ENCODE measurements around the gene IGSF3. TPM values are rescaled to one million over a fixed set of nuclear protein-coding genes. Genes with fewer than 3 reads are reported as not detected.

IGSF3 gene
- polyA plus RNA-seq, 3 donors: 0.07 to 0.12 TPM; not detected in 1

GRCh38 chr1:116573431-116574095, 94.0 kb downstream of the IGSF3 start:
- peaks cover 14% of the 10 kb centered on the region for H4K20me1 ChIP-seq (ENCODE audit: insufficient read depth, low read length)
- H3K9me3 Mint-ChIP-seq: peaks cover 0 to 1% (median 0%) of the 10 kb centered on the region in 7 donors
- H3K4me3 Mint-ChIP-seq: no peak overlapping the region
- TF ChIP-seq CTCF (IDR thresholded peaks at IDR 0.05): no peak
- no peak overlapping the region for H3K27ac ChIP-seq (ENCODE audit: low read depth in 1 of 2, low read length in 2 of 2)
- no peaks in the 10 kb centered on the region for H3K36me3 ChIP-seq (replicated peaks in 1 of 2; ENCODE audit: control insufficient read depth in 1 of 2, insufficient read depth in 2 of 2, low read length in 2 of 2)
- no CpG with 5 or more reads among the region's 7 CpGs for WGBS (ENCODE audit: insufficient coverage)
- no peak overlapping the region for H3K4me3 ChIP-seq (replicated peaks in 1 of 3; ENCODE audit: low read depth in 2 of 3, low read length in 3 of 3)
- intact Hi-C loops (cut with micrococcal nuclease): loop anchor here (5.0 to 10.0 kb wide), 5 partner anchors 36 to 481 kb away; partner anchors contain the start of genes CD101 (in 1 of the 2) and IGSF3 (in 1 of the 2)
- H3K36me3 Mint-ChIP-seq: peaks cover 11 to 12% of the 10 kb centered on the region in 2 donors
- H3K9me3 ChIP-seq (replicated peaks in 1 of 2; ENCODE audit: control insufficient read depth in 1 of 2, insufficient read depth in 1 of 2, low read length in 2 of 2): no peaks in the 10 kb centered on the region
- H3K4me1 Mint-ChIP-seq: peaks cover 49% of the 10 kb centered on the region
- no peaks in the 10 kb centered on the region for H3K27me3 ChIP-seq (ENCODE audit: control insufficient read depth in 2 of 2, insufficient read depth in 2 of 2, low read length in 2 of 2)
- peaks cover 0 to 7% (median 6%) of the 10 kb centered on the region in 3 donors for H3K27me3 Mint-ChIP-seq (ENCODE audit: low read depth in 3 of 3)
- no peak overlapping the region for H2AFZ ChIP-seq (ENCODE audit: insufficient read depth, low read depth, low read length, poor library complexity, severe bottlenecking)
- peak in 1 of 3 donors; percentile 53 for DNase-seq
- H3K4me2 ChIP-seq (replicated peaks; ENCODE audit: extremely low read depth, low read length, poor library complexity, severe bottlenecking): no peak overlapping the region
- peaks cover 35 to 55% of the 10 kb centered on the region in 2 donors for H3K4me1 ChIP-seq (ENCODE audit: control insufficient read depth in 1 of 2, insufficient read depth in 2 of 2, low read length in 2 of 2)
- no peak overlapping the region for H3K9ac ChIP-seq (ENCODE audit: insufficient read depth, low read length, poor library complexity, severe bottlenecking)
- peaks cover 22% of the 10 kb centered on the region for H3K79me2 ChIP-seq (ENCODE audit: insufficient read depth, low read length)
- H3K27ac Mint-ChIP-seq: peak overlapping the region in 3 of 7 donors; percentile 31 to 65 (median 32)

- H3K4me1 ChIP-seq (ENCODE audit: control insufficient read depth in 1 of 2, insufficient read depth in 2 of 2, low read length in 2 of 2): peaks cover 35 to 57% of the 10 kb centered on the region in 2 donors
- Mint-ChIP-seq H3K27ac (no peak overlapping the region), H3K36me3 (peaks cover 13 to 15% of the 10 kb centered on the region in 2 donors), H3K4me3 (no peak overlapping the region), H3K9me3 (peaks cover 0 to 1% (median 0%) of the 10 kb centered on the region in 7 donors), H3K4me1 (peaks cover 50% of the 10 kb centered on the region), H3K27me3 (ENCODE audit: low read depth in 3 of 3) (peaks cover 0 to 7% (median 6%) of the 10 kb centered on the region in 3 donors)
- H3K9me3 ChIP-seq (replicated peaks in 1 of 2; ENCODE audit: control insufficient read depth in 1 of 2, insufficient read depth in 1 of 2, low read length in 2 of 2): no peaks in the 10 kb centered on the region
- H3K27me3 ChIP-seq (ENCODE audit: control insufficient read depth in 2 of 2, insufficient read depth in 2 of 2, low read length in 2 of 2): no peaks in the 10 kb centered on the region
- no peak overlapping the region for H3K4me3 ChIP-seq (replicated peaks in 1 of 3; ENCODE audit: low read depth in 2 of 3, low read length in 3 of 3)
- H3K79me2 ChIP-seq (ENCODE audit: insufficient read depth, low read length): peaks cover 29% of the 10 kb centered on the region
- H3K4me2 ChIP-seq (replicated peaks; ENCODE audit: extremely low read depth, low read length, poor library complexity, severe bottlenecking): no peak overlapping the region
- intact Hi-C loops (cut with micrococcal nuclease): loop anchor here (5.0 to 10.0 kb wide), 5 partner anchors 36 to 482 kb away; partner anchors contain the start of genes CD101 (in 1 of the 2) and IGSF3 (in 1 of the 2)
- peaks cover 21% of the 10 kb centered on the region for H4K20me1 ChIP-seq (ENCODE audit: insufficient read depth, low read length)
- no peak for DNase-seq
- H3K27ac ChIP-seq (ENCODE audit: low read depth in 1 of 2, low read length in 2 of 2): no peak overlapping the region
- H2AFZ ChIP-seq (ENCODE audit: insufficient read depth, low read depth, low read length, poor library complexity, severe bottlenecking): no peak overlapping the region
- H3K9ac ChIP-seq (ENCODE audit: insufficient read depth, low read length, poor library complexity, severe bottlenecking): no peak overlapping the region
- H3K36me3 ChIP-seq (replicated peaks in 1 of 2; ENCODE audit: control insufficient read depth in 1 of 2, insufficient read depth in 2 of 2, low read length in 2 of 2): no peaks in the 10 kb centered on the region
- no peak for TF ChIP-seq CTCF (IDR thresholded peaks at IDR 0.05)
- no CpG with 5 or more reads among the region's 4 CpGs for WGBS (ENCODE audit: insufficient coverage)
Measured at GRCh38 chr1:116572771-116573430, 94.6 kb downstream of the IGSF3 start.
